Activated naive CD8-positive, alpha-beta T cell treated with anti-CD3 and anti-CD28 coated beads, Interleukin-2, amount 50 U/mL, for 24 hours (primary cell): ENCODE data around the gene CSTPP1.

Experiments
- ATAC-seq: fragments of 150-1000 bp; cut with Tn5 transposase; one replicate; pipeline ENCODE4 v1.10.0; 2021
- DNase-seq: peaks from one replicate; pipeline ENCODE4 v3.0.0; 2021
- H3K27ac Mint-ChIP-seq: one replicate; pipeline ENCODE4 v1.8.0; 2021; ENCODE audit warnings: mild to moderate bottlenecking, mixed read lengths
- H3K27me3 Mint-ChIP-seq: one replicate; pipeline ENCODE4 v1.8.0; 2021; ENCODE audit warnings: mixed read lengths
- H3K36me3 Mint-ChIP-seq: one replicate; pipeline ENCODE4 v1.8.0; 2021; ENCODE audit warnings: low read depth, mixed read lengths
- H3K4me1 Mint-ChIP-seq: one replicate; pipeline ENCODE4 v1.8.0; 2021; ENCODE audit warnings: mixed read lengths
- H3K4me3 Mint-ChIP-seq: one replicate; pipeline ENCODE4 v1.8.0; 2021; ENCODE audit warnings: mild to moderate bottlenecking, moderate library complexity, mixed read lengths
- H3K9me3 Mint-ChIP-seq: one replicate; pipeline ENCODE4 v1.8.0; 2021; ENCODE audit warnings: mixed read lengths

Gene CSTPP1, protein sequence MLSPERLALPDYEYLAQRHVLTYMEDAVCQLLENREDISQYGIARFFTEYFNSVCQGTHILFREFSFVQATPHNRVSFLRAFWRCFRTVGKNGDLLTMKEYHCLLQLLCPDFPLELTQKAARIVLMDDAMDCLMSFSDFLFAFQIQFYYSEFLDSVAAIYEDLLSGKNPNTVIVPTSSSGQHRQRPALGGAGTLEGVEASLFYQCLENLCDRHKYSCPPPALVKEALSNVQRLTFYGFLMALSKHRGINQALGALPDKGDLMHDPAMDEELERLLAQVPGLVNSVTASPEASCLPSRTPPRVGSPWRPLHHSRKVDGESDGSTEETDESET

DNA sequence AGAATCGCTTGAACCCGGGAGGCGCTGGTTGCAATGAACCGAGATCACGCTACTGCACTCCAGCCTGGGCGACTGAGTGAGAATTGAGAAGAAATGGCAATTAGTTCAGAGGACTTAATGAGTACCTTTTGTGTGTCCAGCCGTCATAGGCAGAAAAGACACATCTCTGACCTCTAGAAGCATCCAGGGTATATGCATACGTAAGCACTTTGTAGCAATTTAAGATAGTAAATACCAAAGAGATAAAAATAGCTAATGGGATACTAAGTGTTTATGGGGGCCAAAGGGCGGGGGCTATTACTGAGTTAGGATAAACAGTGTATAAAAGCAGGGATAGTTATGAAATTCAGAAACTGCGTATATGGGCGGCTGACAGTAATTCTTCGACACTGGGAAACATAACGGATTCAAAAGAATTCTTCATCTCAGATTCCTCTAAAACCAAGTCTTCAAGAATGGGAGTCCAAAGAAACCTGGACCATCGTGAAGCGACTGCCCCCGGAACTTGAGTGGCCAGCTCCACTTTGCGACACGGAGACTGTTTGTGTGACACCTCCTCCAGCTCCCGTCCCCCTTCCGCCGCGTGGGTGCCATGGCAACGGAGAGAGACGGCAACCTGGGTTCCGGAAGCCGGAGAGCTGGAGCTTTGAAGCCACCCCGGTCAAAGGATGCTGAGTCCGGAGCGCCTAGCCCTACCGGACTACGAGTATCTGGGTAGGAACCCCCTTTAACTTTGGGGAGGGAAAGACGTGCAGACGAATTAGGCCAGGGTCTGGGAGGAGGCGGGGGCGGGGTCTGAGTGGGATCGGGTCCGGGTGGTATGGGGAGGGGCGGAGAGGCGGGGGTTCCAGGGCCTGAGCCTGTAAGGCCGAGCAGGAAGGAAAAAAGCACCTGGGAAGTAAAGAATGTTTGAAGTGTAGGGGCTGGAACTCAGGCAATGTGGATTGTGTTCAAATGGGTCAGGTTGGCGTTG is at the start of gene CSTPP1:
CSTPP1 (plus strand) TSS at position 624 of the 973 bp plus-strand sequence; CDS start at position 669, 45 bp downstream.
- peak; percentile 96 for DNase-seq
- peaks cover 15% of the 10 kb centered on the region for H3K4me1 Mint-ChIP-seq
- ATAC-seq = peak; percentile 99
- H3K27me3 Mint-ChIP-seq = peaks cover 1% of the 10 kb centered on the region
- peak within 1 kb of the TSS; percentile 92 for H3K4me3 Mint-ChIP-seq
- peak within 1 kb of the TSS; percentile 85 for H3K27ac Mint-ChIP-seq
- peaks cover 4% of the 10 kb centered on the region for H3K36me3 Mint-ChIP-seq
- no peaks in the 10 kb centered on the region for H3K9me3 Mint-ChIP-seq

DNA sequence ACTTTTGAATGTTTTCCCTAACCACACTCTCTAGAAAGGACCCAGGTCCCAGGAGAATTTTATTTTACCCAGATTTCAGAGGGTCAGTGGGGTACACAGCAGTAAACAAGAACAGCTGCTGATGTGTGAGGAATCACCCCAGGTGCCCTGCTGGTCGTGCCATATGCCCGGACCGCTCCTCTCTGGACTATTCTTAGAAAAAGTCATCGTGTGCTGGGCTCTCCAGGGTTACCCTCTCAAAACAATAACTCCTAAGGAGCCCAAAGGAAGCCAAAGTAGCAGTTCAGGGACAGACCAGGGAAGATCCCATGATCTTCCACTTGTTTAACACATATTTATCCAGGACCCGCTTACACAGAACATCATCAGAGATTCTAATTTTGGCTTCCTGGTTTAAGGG is 47.9 kb upstream of the CSTPP1 start:
- DNase-seq = no peak

DNA sequence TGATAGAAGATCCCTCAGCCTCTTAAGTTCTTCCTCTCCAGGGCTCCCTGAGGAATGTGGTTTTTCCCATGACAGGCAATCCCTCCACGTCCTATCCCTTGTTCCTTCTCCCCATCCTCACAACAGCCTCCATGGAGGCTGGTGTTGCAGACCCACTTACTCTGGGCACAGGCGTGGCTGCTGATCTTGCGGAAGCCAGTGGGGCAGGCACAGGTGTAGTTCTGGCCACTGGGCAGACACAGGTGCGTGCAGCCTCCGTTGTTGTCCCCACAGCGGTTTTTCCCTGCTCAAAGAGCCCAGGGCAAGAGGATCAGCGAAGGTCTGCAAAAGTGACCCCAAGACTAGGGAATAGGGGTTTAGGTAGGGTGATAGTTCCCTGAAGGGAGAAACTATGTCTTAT is 47.3 kb upstream of the CSTPP1 start:
- Mint-ChIP-seq H3K4me1 (no peaks in the 10 kb centered on the region), H3K9me3 (no peaks in the 10 kb centered on the region), H3K36me3 (no peaks in the 10 kb centered on the region), H3K4me3 (no peak overlapping the region), H3K27me3 (no peaks in the 10 kb centered on the region), H3K27ac (no peak overlapping the region)
- DNase-seq (no peak), ATAC-seq (no peak)

More for the DNA sequence above, 47.9 kb upstream of the CSTPP1 start:
- H3K4me1 Mint-ChIP-seq = no peaks in the 10 kb centered on the region
- no peak overlapping the region for H3K4me3 Mint-ChIP-seq
- ATAC-seq = no peak
- no peak overlapping the region for H3K27ac Mint-ChIP-seq
- peaks cover 4% of the 10 kb centered on the region for H3K27me3 Mint-ChIP-seq
- H3K9me3 Mint-ChIP-seq = no peaks in the 10 kb centered on the region
- no peaks in the 10 kb centered on the region for H3K36me3 Mint-ChIP-seq

DNA sequence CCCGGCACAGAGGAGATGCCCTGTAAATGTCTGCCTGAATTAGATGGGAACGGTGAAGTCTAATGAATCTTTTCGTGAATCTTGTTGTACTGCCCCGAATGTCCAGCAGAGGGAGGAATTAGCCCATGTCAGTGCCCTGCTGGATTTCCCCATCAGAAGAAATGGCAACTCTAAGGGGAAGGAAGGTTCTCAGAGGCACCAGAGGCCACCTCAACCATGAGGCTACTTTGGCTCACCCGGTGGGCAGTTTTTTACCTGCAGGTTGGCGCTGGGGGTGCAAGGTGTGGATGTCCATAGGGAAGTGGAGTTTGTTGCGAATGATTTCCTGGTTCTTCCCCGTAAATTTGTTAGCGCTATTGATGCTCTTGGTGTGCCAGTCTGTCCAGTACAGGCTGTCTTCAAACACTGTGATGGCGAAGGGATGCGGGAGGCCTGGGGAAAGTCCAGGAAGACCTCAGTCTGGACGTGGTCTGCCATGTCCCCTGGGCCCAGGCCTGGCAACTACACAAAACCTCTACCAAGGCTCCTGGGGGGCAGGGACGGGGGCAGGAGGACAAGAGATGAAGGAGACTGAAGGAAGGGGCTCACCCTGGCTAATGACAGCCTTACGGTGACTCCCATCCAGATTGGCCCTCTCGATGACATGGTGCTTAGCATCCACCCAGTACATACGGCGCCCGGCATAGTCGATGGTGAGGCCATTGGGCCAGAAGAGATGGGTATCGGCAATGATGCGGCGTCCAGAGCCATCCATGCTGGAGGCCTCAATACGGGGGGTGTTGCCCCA is 46.7 kb upstream of the CSTPP1 start:
- Mint-ChIP-seq H3K9me3 (no peaks in the 10 kb centered on the region), H3K4me3 (no peak overlapping the region), H3K27me3 (no peaks in the 10 kb centered on the region), H3K36me3 (no peaks in the 10 kb centered on the region), H3K27ac (no peak overlapping the region), H3K4me1 (no peaks in the 10 kb centered on the region)
- ATAC-seq (peak; percentile 72), DNase-seq (peak; percentile 78)

DNA sequence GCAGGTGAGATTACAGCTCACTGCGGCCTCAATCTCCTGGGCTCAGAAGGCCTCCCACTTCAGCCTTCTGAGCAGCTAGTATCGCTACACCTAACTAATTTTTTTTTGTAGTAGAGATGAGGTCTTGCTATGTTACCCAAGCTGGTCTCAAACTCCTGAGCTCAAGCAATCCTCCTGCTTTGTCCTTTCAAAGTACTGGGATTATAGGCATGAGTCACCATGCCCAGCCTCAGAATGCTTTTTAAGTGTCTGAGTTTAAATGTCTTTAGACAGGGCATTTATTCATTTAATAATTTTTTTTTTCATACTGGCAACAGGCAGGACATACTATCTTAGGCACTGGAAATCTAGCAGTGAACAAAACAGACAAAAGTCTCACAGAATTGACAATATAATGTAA is 45.9 kb upstream of the CSTPP1 start:
- Mint-ChIP-seq H3K27me3 (no peaks in the 10 kb centered on the region), H3K27ac (no peak overlapping the region), H3K36me3 (no peaks in the 10 kb centered on the region), H3K4me1 (no peaks in the 10 kb centered on the region), H3K4me3 (no peak overlapping the region), H3K9me3 (no peaks in the 10 kb centered on the region)
- ATAC-seq = no peak
- no peak for DNase-seq

DNA sequence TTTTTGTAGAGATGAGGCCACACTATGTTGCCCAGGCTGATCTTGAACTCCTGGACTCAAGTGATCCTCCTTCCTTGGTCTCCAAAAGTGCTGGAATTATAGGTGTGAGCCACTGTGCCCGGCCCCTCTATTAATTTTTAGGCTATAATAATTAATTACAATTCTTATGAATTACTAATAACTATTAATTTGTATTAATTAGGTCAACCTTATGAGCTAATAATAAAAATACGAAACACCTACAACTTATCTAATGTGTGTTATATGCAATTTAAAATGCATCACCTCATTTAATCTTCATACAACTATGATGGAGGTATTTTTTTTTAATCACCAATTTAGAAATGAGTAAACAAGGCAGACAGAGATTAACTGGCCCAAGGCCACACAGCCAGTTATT is 44.5 kb upstream of the CSTPP1 start:
- Mint-ChIP-seq H3K4me1 (no peaks in the 10 kb centered on the region), H3K36me3 (no peaks in the 10 kb centered on the region), H3K4me3 (no peak overlapping the region), H3K9me3 (no peaks in the 10 kb centered on the region), H3K27ac (no peak overlapping the region), H3K27me3 (no peaks in the 10 kb centered on the region)
- DNase-seq (no peak), ATAC-seq (no peak)

DNA sequence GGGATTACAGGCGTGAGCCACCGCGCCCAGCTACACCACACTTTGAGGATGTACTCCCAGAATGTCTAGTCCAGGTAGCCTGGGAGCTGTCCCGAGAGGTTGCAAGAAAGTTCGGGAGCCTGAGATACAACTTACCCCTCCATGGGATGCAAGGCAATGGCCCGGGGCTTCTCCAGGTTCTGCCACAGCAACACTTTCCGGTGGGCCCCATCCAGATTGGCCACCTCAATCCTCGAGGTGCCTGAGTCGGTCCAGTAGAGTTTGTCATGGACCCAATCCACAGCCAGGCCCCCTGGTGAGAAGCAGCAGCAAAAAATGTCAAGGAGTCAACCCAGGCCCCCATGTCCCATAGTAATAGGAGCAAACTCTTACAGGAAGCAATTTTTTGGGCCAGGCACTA is 43.7 kb upstream of the CSTPP1 start:
- no peaks in the 10 kb centered on the region for H3K36me3 Mint-ChIP-seq
- H3K4me3 Mint-ChIP-seq = no peak overlapping the region
- H3K27me3 Mint-ChIP-seq = no peaks in the 10 kb centered on the region
- H3K9me3 Mint-ChIP-seq = no peaks in the 10 kb centered on the region
- no peak for DNase-seq
- ATAC-seq = no peak
- H3K27ac Mint-ChIP-seq = no peak overlapping the region
- H3K4me1 Mint-ChIP-seq = no peaks in the 10 kb centered on the region

DNA sequence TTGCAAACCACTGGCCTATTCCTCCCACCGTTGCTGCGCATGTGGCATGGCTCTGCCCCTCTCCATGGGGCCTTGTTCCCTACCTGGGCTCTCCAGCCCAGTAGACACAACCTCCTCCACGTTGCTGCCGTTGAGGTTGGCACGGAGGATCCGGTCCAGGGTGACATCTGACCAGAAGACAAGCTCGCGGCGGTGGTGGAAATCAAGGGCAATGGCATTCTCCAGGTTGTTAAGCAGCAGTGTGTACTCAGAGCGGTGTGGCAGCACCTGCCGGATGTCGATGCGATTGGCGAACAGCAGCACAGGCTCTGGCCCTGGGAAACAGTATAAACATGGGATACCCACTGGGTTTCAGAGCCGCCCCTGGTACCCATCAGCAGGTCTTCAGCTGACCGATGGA is 42.1 kb upstream of the CSTPP1 start:
- Mint-ChIP-seq H3K4me3 (no peak overlapping the region), H3K9me3 (no peaks in the 10 kb centered on the region), H3K27me3 (no peaks in the 10 kb centered on the region), H3K4me1 (no peaks in the 10 kb centered on the region), H3K36me3 (no peaks in the 10 kb centered on the region), H3K27ac (no peak overlapping the region)
- DNase-seq (no peak), ATAC-seq (no peak)

DNA sequence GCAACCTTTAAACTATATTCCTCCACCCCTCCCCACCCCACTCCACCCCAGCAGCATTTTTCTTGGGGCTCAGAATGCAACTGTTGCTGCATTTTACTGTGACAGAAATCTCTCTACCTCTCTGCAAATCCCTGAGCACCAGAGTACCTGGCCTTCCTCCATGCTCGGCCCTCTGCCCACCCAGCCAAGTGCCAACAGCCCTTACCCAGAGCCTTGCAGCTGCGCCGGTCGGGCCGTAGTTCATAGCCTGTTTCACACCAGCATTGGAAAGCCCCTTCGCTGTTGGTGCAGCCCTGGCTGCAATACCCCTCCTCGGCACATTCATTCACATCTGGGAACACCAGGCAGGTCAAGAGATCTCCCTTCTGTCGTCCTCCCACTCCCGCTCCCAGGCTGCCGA is 41.6 kb upstream of the CSTPP1 start:
- Mint-ChIP-seq H3K27me3 (no peaks in the 10 kb centered on the region), H3K36me3 (no peaks in the 10 kb centered on the region), H3K4me1 (no peaks in the 10 kb centered on the region), H3K27ac (no peak overlapping the region), H3K9me3 (no peaks in the 10 kb centered on the region), H3K4me3 (no peak overlapping the region)
- DNase-seq = no peak
- ATAC-seq = no peak

DNA sequence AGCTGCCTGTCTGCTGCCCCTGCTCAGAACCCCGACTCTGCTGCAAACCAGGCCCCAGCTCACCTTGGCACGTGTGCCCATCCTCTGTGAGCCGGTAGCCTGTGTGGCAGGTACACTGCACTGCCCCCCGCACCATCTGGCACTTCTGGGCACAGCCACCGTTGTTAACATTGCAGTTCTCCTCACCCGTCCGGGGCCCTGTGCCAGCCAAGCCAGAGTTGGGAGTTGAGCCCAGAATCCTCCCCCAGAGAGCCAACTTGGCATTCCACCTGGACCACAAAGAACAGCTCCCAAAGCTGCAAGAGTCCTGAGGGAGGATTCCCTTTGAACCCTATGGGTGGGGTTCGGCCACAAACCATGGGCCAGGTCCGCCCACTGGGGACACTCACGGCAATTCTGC is 40.7 kb upstream of the CSTPP1 start:
- ATAC-seq (no peak), DNase-seq (no peak)
- no peaks in the 10 kb centered on the region for H3K36me3 Mint-ChIP-seq
- no peaks in the 10 kb centered on the region for H3K27me3 Mint-ChIP-seq
- no peak overlapping the region for H3K4me3 Mint-ChIP-seq
- no peaks in the 10 kb centered on the region for H3K4me1 Mint-ChIP-seq
- no peak overlapping the region for H3K27ac Mint-ChIP-seq
- H3K9me3 Mint-ChIP-seq = no peaks in the 10 kb centered on the region

DNA sequence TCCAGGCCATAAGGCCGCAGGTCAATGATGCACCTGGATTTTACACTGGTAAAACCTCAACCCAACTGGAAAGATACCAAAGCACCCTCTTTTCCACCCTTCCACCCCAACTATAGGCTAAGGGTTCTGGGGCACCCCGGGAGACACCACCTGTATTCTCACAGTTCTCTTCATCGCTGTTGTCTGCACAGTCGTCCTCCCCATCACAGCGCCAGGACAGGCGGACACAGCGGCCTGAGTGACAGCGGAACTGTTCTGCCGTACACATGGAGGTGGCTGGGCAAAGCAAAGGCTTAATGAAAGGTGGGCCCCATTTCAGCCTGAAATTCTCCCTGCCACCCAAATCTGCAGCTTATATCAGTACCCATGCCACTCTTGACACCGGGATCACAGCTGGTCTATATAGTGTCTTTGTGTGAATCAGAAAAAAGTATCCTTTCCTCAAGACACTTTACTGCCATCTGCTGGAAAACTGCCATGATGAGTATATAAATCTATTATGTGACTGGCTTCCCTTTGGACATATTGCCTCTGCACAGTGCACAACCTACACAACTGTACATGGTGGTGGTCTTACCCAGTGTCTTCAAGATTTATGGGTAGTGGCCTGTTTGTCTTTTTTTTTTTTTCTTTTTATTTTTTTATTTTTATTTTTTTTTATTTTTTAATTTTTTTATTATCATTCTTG is 39.7 kb upstream of the CSTPP1 start:
- DNase-seq (no peak), ATAC-seq (peak; percentile 54)
- no peak overlapping the region for H3K27ac Mint-ChIP-seq

DNA sequence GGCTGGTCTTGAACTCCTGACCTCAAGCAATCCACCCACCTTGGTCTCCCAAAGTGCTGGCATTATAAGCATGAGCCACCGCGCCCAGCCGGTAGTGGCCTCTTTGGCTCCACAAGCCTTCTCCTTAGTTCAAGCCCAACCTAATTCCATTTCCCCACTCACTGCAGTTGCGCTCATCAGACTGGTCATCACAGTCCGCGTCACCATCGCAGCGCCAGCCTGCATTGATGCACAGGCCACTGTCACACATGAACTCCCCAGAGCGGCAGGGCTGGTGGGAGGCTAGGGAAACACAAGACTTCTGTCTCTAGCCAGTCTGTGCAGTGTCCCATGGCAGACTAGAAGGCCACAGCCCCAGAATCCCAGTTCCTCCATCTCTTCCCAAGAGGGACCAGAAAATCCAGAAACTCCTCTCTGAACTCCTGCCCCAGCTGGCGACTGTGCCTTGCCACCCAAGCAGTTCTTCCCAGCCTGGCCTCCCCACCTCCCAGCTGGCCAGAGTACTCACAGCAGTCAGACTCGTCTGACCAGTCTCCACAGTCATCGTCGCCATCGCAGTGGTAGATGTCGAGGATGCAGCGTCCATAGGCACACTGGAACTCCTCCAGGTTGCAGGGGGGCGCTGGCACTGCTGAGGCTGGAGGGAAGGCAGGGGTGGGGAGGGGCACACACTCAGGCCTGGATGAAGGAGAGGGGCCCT is 38.0 kb upstream of the CSTPP1 start:
- Mint-ChIP-seq H3K27ac (no peak overlapping the region), H3K36me3 (no peaks in the 10 kb centered on the region), H3K9me3 (no peaks in the 10 kb centered on the region)

More for the DNA sequence above, 39.7 kb upstream of the CSTPP1 start:
- Mint-ChIP-seq H3K4me3 (no peak overlapping the region), H3K9me3 (no peaks in the 10 kb centered on the region), H3K36me3 (no peaks in the 10 kb centered on the region), H3K4me1 (no peaks in the 10 kb centered on the region), H3K27me3 (no peaks in the 10 kb centered on the region)

DNA sequence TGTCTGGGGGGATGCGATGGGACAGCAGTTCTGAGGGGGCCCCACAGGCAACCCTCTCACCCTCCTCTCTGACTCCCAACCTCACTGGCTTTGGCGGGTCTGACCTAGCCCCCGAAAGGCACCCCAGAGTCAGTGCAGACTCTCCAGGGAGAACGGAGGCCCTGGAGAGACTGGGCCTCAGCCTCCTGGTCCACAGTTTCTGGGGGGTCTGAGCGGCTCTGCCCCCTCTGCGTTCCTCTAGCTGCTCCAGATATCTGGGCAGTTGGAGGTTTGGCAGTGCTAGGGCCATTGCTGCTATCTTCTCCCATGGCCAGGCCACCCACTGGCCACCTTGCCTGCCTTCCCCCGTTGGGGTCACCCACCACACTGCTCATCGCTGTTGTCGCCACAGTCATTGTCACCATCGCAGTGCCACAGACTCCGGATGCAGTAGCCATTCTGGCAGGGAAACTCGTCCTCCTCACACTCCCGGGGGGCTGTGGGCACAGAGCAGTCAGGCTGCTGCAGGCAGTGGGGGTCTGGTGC is 37.0 kb upstream of the CSTPP1 start:
- Mint-ChIP-seq H3K9me3 (no peaks in the 10 kb centered on the region), H3K36me3 (no peaks in the 10 kb centered on the region), H3K27me3 (no peaks in the 10 kb centered on the region), H3K4me1 (no peaks in the 10 kb centered on the region), H3K4me3 (no peak overlapping the region), H3K27ac (no peak overlapping the region)
- ATAC-seq (no peak), DNase-seq (no peak)

More for the DNA sequence above, 38.0 kb upstream of the CSTPP1 start:
- Mint-ChIP-seq H3K4me1 (no peaks in the 10 kb centered on the region), H3K27me3 (no peaks in the 10 kb centered on the region), H3K4me3 (no peak overlapping the region)
- ATAC-seq (no peak), DNase-seq (no peak)
